Keratinocyte (primary cell): Measurements from ENCODE around the gene BANP. TPM values are rescaled to one million over a fixed set of nuclear protein-coding genes. Genes with fewer than 3 reads are reported as not detected.

Experiments
- DNase-seq: peaks from one replicate; pipeline ENCODE4 v3.0.0-alpha.2; 2011; ENCODE audit warnings: low read depth, missing footprints, low spot score
- FAIRE-seq: peaks from 2 replicates; lab custom pipeline; 2011; peaks lifted over from hg19 to GRCh38; lab: Jason Lieb, UNC
- H2AFZ ChIP-seq: 2 replicates; pipeline ENCODE4 v1.6.0; 2012; ENCODE audit warnings: low read length, control low read depth, inconsistent platforms; ENCODE audit not compliant: control insufficient read depth
- H3K27ac ChIP-seq: 2 replicates; pipeline ENCODE4 v1.5.1; 2011; ENCODE audit warnings: low read length; ENCODE audit not compliant: control insufficient read depth, insufficient read depth
- H3K27me3 ChIP-seq: 3 replicates; pipeline ENCODE4 v1.6.0; 2011; ENCODE audit warnings: low read length; ENCODE audit not compliant: control insufficient read depth, insufficient read depth; ENCODE audit errors: extremely low read depth
- H3K36me3 ChIP-seq, 2 experiments: 2 replicates in 1 of 2; 3 replicates in 1 of 2; pipeline ENCODE4 v1.5.1; 2011; ENCODE audit warnings: low read length in 2 of 2, mild to moderate bottlenecking in 1 of 2; ENCODE audit not compliant: control insufficient read depth in 2 of 2, insufficient read depth in 2 of 2; ENCODE audit errors: extremely low read depth in 1 of 2
- H3K4me1 ChIP-seq: 3 replicates; pipeline ENCODE4 v1.5.1; 2011; ENCODE audit warnings: low read length; ENCODE audit not compliant: control insufficient read depth, insufficient read depth; ENCODE audit errors: extremely low read depth
- H3K4me2 ChIP-seq: 3 replicates; pipeline ENCODE4 v1.6.0; 2011; ENCODE audit warnings: low read depth, low read length; ENCODE audit not compliant: control insufficient read depth, insufficient read depth; ENCODE audit errors: extremely low read depth
- H3K4me3 ChIP-seq, 3 experiments: fragments of 200-600 bp in 1 of 3; sonication (generic) in 1 of 3; 2 replicates in 2 of 3; 3 replicates in 1 of 3; pipeline ENCODE4 v1.5.1; 2011 to 2016; ENCODE audit warnings: low read length in 3 of 3, mild to moderate bottlenecking in 3 of 3, control low read depth in 2 of 3, inconsistent platforms in 1 of 3, low read depth in 1 of 3, mixed read lengths in 1 of 3, mixed run types in 1 of 3, moderate library complexity in 1 of 3; ENCODE audit not compliant: control insufficient read depth in 2 of 3, insufficient read depth in 2 of 3; ENCODE audit errors: extremely low read depth in 1 of 3
- H3K79me2 ChIP-seq: 2 replicates; pipeline ENCODE4 v1.6.0; 2012; ENCODE audit warnings: low read length; ENCODE audit not compliant: control insufficient read depth, insufficient read depth
- H3K9ac ChIP-seq: 3 replicates; pipeline ENCODE4 v1.6.0; 2011; ENCODE audit warnings: low read length; ENCODE audit not compliant: control insufficient read depth, insufficient read depth; ENCODE audit errors: extremely low read depth
- H3K9me1 ChIP-seq: 3 replicates; pipeline ENCODE4 v1.6.0; 2011; ENCODE audit warnings: low read length; ENCODE audit not compliant: control insufficient read depth, insufficient read depth; ENCODE audit errors: extremely low read depth
- H3K9me3 ChIP-seq: 2 replicates; pipeline ENCODE4 v1.5.1; 2012; ENCODE audit warnings: low read depth, low read length; ENCODE audit not compliant: control insufficient read depth
- H4K20me1 ChIP-seq: 3 replicates; pipeline ENCODE4 v1.6.0; 2011; ENCODE audit warnings: low read length; ENCODE audit not compliant: control insufficient read depth, insufficient read depth; ENCODE audit errors: extremely low read depth
- CTCF ChIP-seq, 3 experiments: IDR thresholded peaks in 1 of 3; conservative IDR thresholded peaks in 1 of 3; optimal IDR thresholded peaks in 1 of 3; 2 replicates in 2 of 3; 3 replicates in 1 of 3; pipeline versions ENCODE3 to v1.5.1; 2011; ENCODE audit warnings: low read length in 3 of 3, mild to moderate bottlenecking in 3 of 3, moderate library complexity in 2 of 3, control low read depth in 1 of 3, inconsistent platforms in 1 of 3; ENCODE audit not compliant: insufficient read depth in 2 of 3; ENCODE audit errors: extremely low read depth in 1 of 3
- EZH2 ChIP-seq: IDR thresholded peaks from one replicate; pipeline ENCODE4 v1.6.1; 2012; ENCODE audit warnings: inconsistent platforms, mild to moderate bottlenecking, low read length, moderate library complexity
- dilution Hi-C: fragments of 300-500 bp; cut with MboI; formaldehyde crosslinking; loops from one replicate; pipeline ENCODE4 v1.7.0; 2020; ENCODE audit warnings: low sequenced_read_pairs; ENCODE audit not compliant: extremely low pct_ligation_motif_present
- polyA plus RNA-seq, 5 experiments: library from polyadenylated mRNA; depleted of rRNA in 3 of 5; stranded (reverse) in 3 of 5; stranded (forward) in 1 of 5; unstranded in 1 of 5; fragments of >200 nt; gene quantifications; 1 replicate in 1 of 5; 2 replicates in 3 of 5; 3 replicates in 1 of 5; pipeline versions ENCODE4 v1.2.1 to v1.2.3, GENCODE V29; 2011 to 2012; ENCODE audit warnings: missing spikeins in 2 of 5, low read depth in 1 of 5, low replicate concordance in 1 of 5

Gene BANP
- polyA plus RNA-seq, 1 donor (not counting 4 experiments of a cell fraction or from before 2014, with no cell fraction given): 10.8 TPM

GRCh38 chr16:88008840-88009239 lies 57.6 kb downstream of the BANP start:
- no peaks in the 10 kb centered on the region for H3K27me3 ChIP-seq
- no peaks in the 10 kb centered on the region for H4K20me1 ChIP-seq
- H3K9me1 ChIP-seq: no peaks in the 10 kb centered on the region
- no peak overlapping the region for H3K4me2 ChIP-seq
- no peak overlapping the region for H3K4me3 ChIP-seq
- H3K36me3 ChIP-seq: peaks cover 15 to 18% of the 10 kb centered on the region in 2 experiments
- H3K4me1 ChIP-seq: peaks cover 9% of the 10 kb centered on the region
- no peaks in the 10 kb centered on the region for H3K9me3 ChIP-seq
- H2AFZ ChIP-seq: no peak overlapping the region
- H3K27ac ChIP-seq: no peak overlapping the region
- dilution Hi-C loops: no loop called here
- no peak overlapping the region for H3K9ac ChIP-seq
- no peak for DNase-seq
- FAIRE-seq: no peak
- no peaks in the 10 kb centered on the region for H3K79me2 ChIP-seq
- no peak for TF ChIP-seq CTCF (optimal IDR thresholded peaks at IDR 0.05 in 1 of 3, IDR thresholded peaks at IDR 0.05 in 1 of 3, conservative IDR thresholded peaks at IDR 0.05 in 1 of 3; ENCODE audit: extremely low read depth in 1 of 3, insufficient read depth in 2 of 3, low read length in 3 of 3)
- no peak for TF ChIP-seq EZH2

- Histone ChIP-seq H3K27ac (no peak overlapping the region), H3K27me3 (no peaks in the 10 kb centered on the region), H3K4me1 (peaks cover 11% of the 10 kb centered on the region), H3K9ac (no peak overlapping the region), H3K9me3 (no peaks in the 10 kb centered on the region), H3K36me3 (peaks cover 14 to 15% of the 10 kb centered on the region in 2 experiments), H3K4me3 (no peak overlapping the region), H3K4me2 (no peak overlapping the region), H4K20me1 (no peaks in the 10 kb centered on the region), H2AFZ (no peak overlapping the region), H3K79me2 (no peaks in the 10 kb centered on the region), H3K9me1 (no peaks in the 10 kb centered on the region)
- TF ChIP-seq CTCF (optimal IDR thresholded peaks at IDR 0.05 in 1 of 3, IDR thresholded peaks at IDR 0.05 in 1 of 3, conservative IDR thresholded peaks at IDR 0.05 in 1 of 3; ENCODE audit: extremely low read depth in 1 of 3, insufficient read depth in 2 of 3, low read length in 3 of 3) (no peak), EZH2 (no peak)
- DNase-seq (no peak), FAIRE-seq (no peak)
- dilution Hi-C loops: no loop called here
Observed at GRCh38 chr16:88009563-88010342, 58.5 kb downstream of the BANP start.
